ENCODE measurements around the gene P2RX6.
"Not testable (repeated sequence)": the region's sequence is repeated elsewhere in the genome, so short reads cannot be mapped to it uniquely, and the experiment has no call there.

The P2RX6 gene

GRCh38 chr22:21003782-21004181 is 11.2 kb upstream of the P2RX6 start:
- TF ChIP-seq CTCF (IDR thresholded peaks at IDR 0.05; ENCODE audit: low read depth, low read length): no peak

DNA sequence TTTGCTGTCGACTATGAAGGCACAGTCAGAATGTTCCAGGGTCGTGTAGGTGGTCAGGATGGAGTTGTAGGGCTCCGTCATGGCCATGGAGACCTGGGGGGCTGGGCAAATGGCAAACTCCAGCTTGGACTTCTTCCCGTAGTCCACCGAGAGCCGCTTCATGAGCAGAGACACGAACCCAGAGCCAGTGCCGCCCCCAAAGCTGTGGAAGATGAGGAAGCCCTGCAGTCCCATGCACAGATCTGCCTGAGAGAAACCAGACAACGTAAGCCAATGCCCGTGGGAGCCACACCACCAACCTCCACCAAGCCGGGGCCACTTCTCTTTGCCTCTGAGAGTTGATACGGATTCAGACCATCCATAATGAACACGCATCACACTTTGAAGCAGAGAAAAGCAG is 5.8 kb upstream of the P2RX6 start:
- H3K4me3 ChIP-seq (ENCODE audit: low read depth, low read length); DNase-seq (ENCODE audit: low read depth, low spot score); in situ Hi-C loops (cut with HindIII; ENCODE audit: low sequenced_read_pairs): not testable (repeated sequence)

More at GRCh38 chr22:21003782-21004181, 11.2 kb upstream of the P2RX6 start:
- in situ Hi-C loops (cut with HindIII; ENCODE audit: low sequenced_read_pairs): no loop called here
- H3K4me3 ChIP-seq (ENCODE audit: low read depth, low read length): no peak overlapping the region
- no peak for DNase-seq (ENCODE audit: low read depth, low spot score)

DNA sequence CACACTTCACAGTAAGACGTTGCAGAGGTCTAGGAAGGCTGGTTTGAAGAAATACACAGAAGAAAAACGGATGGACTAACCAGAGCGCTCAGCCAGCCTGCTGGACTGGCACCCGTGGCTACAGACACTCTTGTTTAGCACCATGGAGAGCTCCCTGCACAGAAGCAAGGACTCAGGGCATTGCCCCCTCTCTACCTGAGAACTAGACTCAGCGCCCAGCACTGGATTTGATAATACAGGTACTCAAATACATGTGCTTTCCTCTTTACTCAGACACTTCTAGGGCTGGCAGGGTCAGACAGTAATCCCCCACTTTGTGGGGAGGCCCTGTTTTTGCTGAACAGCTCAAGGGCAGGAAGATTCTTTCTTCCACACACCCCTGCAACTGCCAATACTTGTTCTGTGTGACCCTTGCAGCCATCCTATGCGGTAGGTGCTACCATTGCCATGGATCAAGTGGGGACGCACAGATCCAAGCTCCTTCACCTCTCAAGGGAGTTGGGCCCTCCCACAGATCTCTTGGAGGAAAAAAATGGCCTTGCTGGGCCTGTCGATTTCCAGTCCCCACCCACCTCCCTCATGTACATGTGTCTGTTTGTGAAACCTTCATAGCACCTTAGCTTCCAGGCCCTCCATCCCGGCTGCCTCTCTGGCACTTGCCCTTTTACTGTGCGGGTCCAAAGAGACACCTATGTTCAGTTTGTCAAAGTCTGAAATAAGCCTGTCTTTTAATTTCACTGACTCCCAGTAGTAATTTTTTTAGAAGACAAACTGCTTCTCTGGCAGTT is 5.1 kb upstream of the P2RX6 start:
- no peak for TF ChIP-seq CTCF (IDR thresholded peaks at IDR 0.05; ENCODE audit: low read depth, low read length)
- DNase-seq (ENCODE audit: low read depth, low spot score): peak; percentile 51
- H3K4me3 ChIP-seq (ENCODE audit: low read depth, low read length): no peak overlapping the region
- in situ Hi-C loops (cut with HindIII; ENCODE audit: low sequenced_read_pairs): no loop called here

DNA sequence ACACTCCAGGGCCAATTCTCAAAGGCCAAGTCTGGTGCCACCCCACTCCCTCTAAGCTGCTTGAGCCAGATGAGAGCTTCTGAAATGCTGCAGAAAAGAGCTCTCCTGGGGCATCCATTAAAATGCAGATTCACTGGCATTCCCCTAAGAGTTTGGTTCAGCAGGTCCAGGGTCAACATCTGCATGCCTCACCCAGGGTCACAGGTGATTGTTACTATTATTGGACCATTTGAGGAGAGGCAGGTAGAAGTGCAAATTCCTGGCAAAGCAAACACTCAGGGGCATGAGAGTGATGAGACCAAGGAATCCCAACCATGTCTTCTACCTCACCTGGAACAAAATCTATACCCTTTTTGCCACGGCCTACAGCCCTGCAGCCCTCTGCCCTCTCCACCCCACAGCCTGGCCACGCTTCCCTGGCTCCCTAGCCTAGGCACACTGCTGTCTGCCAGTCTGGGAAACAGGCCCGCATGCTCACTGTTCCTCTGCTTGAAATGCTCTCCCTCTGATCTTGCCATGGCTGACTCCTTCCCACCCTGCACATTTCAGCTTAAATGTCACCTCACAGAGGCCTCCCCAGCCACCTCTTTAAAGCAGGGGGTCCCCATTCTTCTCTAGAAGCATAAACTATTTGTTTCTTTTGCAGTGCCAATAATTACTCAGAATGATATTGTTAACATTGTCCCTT is 4.4 kb upstream of the P2RX6 start:
- no peak for DNase-seq (ENCODE audit: low read depth, low spot score)
- in situ Hi-C loops (cut with HindIII; ENCODE audit: low sequenced_read_pairs): no loop called here
- H3K4me3 ChIP-seq (ENCODE audit: low read depth, low read length): no peak overlapping the region
- no peak for TF ChIP-seq CTCF (IDR thresholded peaks at IDR 0.05; ENCODE audit: low read depth, low read length)

DNA sequence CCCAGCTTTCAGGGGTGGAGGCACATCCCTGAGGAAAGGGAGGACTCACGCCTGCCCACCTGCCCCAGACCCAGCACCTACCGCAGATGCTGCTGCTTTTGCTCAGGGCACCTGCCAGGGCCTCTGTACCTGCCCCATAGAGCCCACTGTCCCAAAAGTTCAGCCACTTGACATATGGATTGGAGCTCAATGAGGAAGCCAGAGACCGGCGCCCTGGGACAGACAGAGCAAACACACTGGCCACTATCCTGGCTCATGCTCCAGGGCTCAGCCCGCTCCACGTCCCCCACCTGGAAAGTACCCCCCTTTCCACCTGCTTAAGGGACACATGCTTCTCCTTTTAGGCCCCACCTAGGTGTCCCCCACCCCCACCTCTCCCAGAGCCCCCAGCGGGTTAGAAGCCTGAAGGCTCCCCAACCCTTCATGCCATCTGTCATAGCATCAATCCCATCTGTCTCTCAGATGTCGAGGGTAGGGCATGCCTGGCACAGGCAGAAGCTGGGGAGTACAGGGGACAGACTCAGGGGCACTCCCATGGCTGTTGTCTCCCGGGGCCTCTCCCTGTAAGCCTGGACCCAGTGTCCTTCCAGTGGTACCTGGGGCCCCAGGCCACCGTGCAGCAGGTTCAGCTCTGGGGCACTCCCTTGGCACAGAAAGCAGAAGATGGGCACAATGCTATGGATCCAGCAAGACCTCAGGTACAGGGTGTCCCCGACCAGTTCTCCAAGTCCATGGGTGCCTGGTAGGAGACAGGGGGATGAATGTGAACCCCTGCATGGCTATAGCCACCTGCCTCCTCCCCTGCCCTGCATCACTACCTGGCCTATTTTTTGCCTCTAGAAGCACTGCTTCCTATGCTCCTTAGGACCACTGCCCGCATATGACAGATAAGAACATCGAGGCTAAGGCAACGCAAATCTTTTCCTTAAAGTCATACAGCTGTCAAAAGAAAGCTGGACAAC is 2.2 kb upstream of the P2RX6 start:
- no peak overlapping the region for H3K4me3 ChIP-seq (ENCODE audit: low read depth, low read length)
- in situ Hi-C loops (cut with HindIII; ENCODE audit: low sequenced_read_pairs): no loop called here
- no peak for TF ChIP-seq CTCF (IDR thresholded peaks at IDR 0.05; ENCODE audit: low read depth, low read length)
- DNase-seq (ENCODE audit: low read depth, low spot score): no peak

DNA sequence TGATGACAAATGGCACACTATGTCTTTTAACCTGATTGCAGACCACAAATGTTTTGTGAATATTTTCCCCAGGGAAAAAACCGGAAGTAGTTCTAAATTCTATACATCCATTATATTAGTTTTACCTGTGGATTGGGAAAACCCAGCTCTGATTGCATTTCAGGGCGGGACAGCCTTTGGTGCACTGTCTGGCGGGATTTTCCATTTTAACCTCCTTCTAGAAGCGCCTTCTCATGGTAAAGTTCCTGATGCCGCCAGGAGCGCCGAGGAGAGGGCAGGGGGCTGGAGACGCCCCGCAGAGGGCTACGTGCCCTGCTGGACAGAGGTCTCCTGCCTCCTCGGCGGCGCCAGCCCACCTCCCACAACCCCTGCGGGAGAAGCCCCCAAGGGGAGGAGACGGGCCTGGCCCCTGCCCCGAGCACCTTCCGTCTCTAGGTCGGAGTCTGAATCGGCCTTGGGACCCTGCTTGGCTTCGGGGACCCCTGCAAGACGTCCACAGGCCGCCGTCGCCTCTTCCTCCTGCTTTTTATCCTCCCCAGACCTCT is 1.2 kb upstream of the P2RX6 start:
- DNase-seq (ENCODE audit: low read depth, low spot score): no peak
- in situ Hi-C loops (cut with HindIII; ENCODE audit: low sequenced_read_pairs): no loop called here
- TF ChIP-seq CTCF (IDR thresholded peaks at IDR 0.05; ENCODE audit: low read depth, low read length): no peak
- peak overlapping the region; percentile 55 for H3K4me3 ChIP-seq (ENCODE audit: low read depth, low read length)

Measured in astrocyte of the spinal cord (primary cell).